Measurements from ENCODE around the gene SRGN.

The SRGN gene

DNA sequence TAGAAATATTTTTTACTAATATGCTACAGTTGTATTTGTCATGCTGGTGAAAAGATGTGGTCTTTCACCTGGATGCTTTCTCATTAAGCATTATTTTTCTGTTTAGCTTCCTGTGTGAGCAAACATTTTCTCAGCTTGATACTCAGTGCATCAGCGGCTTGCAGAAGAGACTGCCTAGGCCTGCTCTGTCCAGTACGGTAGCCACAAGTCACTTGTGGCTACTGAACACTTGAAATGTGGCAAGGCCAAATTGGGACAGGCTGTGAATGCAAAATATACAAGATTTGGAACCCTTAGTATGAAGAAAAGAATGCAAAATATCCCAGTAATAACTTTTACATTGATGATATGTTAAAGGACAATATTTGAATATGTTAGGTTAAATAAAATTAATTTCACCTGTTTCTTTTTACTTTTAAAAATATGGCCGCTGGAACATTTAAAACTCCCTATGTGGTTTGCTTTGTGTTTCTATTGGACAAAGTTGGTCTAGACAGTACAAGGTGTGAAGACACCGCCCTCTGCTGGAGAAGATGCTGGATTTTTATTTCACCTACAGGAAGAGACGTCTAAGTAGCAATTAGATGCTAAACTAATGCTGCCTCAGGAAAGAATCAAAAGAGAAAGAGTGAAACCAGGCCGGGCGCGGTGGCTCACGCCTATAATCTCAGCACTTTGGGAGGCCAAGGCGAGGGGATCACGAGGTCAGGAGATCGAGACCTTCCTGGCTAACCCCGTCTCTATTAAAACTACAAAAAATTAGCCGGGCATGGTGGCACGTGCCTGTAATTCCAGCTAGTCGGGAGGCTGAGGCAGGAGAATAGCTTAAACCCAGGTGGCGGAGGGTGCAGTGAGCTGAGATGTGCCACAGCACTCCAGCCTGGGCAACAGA, 5.3 kb downstream of the SRGN start:
- peak; percentile 61 for DNase-seq (ENCODE audit: low spot score)
- TF ChIP-seq, protein P1, sequence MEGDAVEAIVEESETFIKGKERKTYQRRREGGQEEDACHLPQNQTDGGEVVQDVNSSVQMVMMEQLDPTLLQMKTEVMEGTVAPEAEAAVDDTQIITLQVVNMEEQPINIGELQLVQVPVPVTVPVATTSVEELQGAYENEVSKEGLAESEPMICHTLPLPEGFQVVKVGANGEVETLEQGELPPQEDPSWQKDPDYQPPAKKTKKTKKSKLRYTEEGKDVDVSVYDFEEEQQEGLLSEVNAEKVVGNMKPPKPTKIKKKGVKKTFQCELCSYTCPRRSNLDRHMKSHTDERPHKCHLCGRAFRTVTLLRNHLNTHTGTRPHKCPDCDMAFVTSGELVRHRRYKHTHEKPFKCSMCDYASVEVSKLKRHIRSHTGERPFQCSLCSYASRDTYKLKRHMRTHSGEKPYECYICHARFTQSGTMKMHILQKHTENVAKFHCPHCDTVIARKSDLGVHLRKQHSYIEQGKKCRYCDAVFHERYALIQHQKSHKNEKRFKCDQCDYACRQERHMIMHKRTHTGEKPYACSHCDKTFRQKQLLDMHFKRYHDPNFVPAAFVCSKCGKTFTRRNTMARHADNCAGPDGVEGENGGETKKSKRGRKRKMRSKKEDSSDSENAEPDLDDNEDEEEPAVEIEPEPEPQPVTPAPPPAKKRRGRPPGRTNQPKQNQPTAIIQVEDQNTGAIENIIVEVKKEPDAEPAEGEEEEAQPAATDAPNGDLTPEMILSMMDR (IDR thresholded peaks at IDR 0.05; ENCODE audit: extremely low read depth, missing control alignments): peak; percentile 17

GRCh38 chr10:69093933-69094332, 6.0 kb downstream of the SRGN start:
- TF ChIP-seq, protein P1 (IDR thresholded peaks at IDR 0.05; ENCODE audit: extremely low read depth, missing control alignments): no peak
- DNase-seq (ENCODE audit: low spot score): no peak

GRCh38 chr10:69096045-69096444, 8.1 kb downstream of the SRGN start:
- TF ChIP-seq, protein P1 (IDR thresholded peaks at IDR 0.05; ENCODE audit: extremely low read depth, missing control alignments): no peak
- DNase-seq (ENCODE audit: low spot score): no peak

- TF ChIP-seq, protein P1 (IDR thresholded peaks at IDR 0.05; ENCODE audit: extremely low read depth, missing control alignments): no peak
- no peak for DNase-seq (ENCODE audit: low spot score)
Measured at GRCh38 chr10:69097729-69098128, 9.8 kb downstream of the SRGN start.

GRCh38 chr10:69100136-69100872, 12.4 kb downstream of the SRGN start:
- TF ChIP-seq, protein P1 (IDR thresholded peaks at IDR 0.05; ENCODE audit: extremely low read depth, missing control alignments): no peak
- no peak for DNase-seq (ENCODE audit: low spot score)

GRCh38 chr10:69101451-69102095, 13.7 kb downstream of the SRGN start:
- no peak for DNase-seq (ENCODE audit: low spot score)

More at GRCh38 chr10:69101451-69102095, 13.7 kb downstream of the SRGN start:
- TF ChIP-seq, protein P1 (IDR thresholded peaks at IDR 0.05; ENCODE audit: extremely low read depth, missing control alignments): no peak

Measured in GM20000 (cell line).